A549 (cell line): ENCODE data around the gene ARHGAP26. TPM values are rescaled to one million over a fixed set of nuclear protein-coding genes. Genes with fewer than 3 reads are reported as not detected.

Experiments
- ATAC-seq, 2 experiments: fragments of 200-7000 bp in 1 of 2; fragments of >200 bp in 1 of 2; cut with Nextera tagmentation in 1 of 2; cut with Tn5 transposase in 1 of 2; 3 replicates each; pipeline versions ENCODE4 v1.8.0 to v1.9.1; 2018 to 2020; ENCODE audit warnings: mild to moderate bottlenecking in 1 of 2, moderate library complexity in 1 of 2
- CTCF ChIA-PET: fragments of 300-600 bp; sonication (Branson Sonifier 250); formaldehyde crosslinking; extraction: SDS; loops from one replicate; lab custom pipeline; 2021; ENCODE audit warnings: antibody characterized with exemption, inconsistent platforms; lab: Yijun Ruan, JAX
- POLR2A ChIA-PET: fragments of 350-600 bp; formaldehyde crosslinking; extraction: SDS; loops from one replicate; lab custom pipeline; 2021; ENCODE audit warnings: antibody characterized with exemption, inconsistent platforms; lab: Yijun Ruan, JAX
- DNase-seq, 2 experiments: peaks; one replicate each; pipeline versions ENCODE4 v3.0.0 to v3.0.0-alpha.2; 2011 to 2016; ENCODE audit warnings: low read depth in 1 of 2, low spot score in 1 of 2
- FAIRE-seq: peaks from 2 replicates; lab custom pipeline; 2011; peaks lifted over from hg19 to GRCh38; lab: Jason Lieb, UNC
- H3K27ac ChIP-seq, 2 experiments: fragments of >200 bp; sonication (Bioruptor Twin); formaldehyde crosslinking; 3 replicates each; pipeline ENCODE4 v1.5.1; 2016 to 2017
- H3K4me1 ChIP-seq: fragments of >200 bp; sonication (Bioruptor Twin); formaldehyde crosslinking; 3 replicates; pipeline ENCODE4 v1.6.1; 2016
- H3K4me2 ChIP-seq: fragments of >200 bp; sonication (Bioruptor Twin); formaldehyde crosslinking; 3 replicates; pipeline ENCODE4 v1.6.1; 2016
- H3K4me3 ChIP-seq: fragments of >200 bp; sonication (Bioruptor Twin); formaldehyde crosslinking; 3 replicates; pipeline ENCODE4 v1.5.1; 2016
- H3K9me3 ChIP-seq: fragments of >200 bp; sonication (Bioruptor Twin); formaldehyde crosslinking; 3 replicates; pipeline ENCODE4 v1.6.1; 2016
- EHF ChIP-seq: fragments of 250-450 bp; sonication (Bioruptor Pico); IDR thresholded peaks from 2 replicates; pipeline ENCODE4 v1.5.0; 2020; ENCODE audit warnings: mild to moderate bottlenecking
- FOSL2 ChIP-seq, 2 experiments: fragments of 450-650 bp in 1 of 2; fragments of >200 bp in 1 of 2; sonication (Bioruptor Twin) in 1 of 2; formaldehyde crosslinking; IDR thresholded peaks; 2 replicates each; pipeline versions ENCODE4 v1.5.0 to v1.6.1; 2016 to 2020; ENCODE audit warnings: mild to moderate bottlenecking in 1 of 2, moderate library complexity in 1 of 2
- HOXA7 ChIP-seq: fragments of 250-450 bp; sonication (Bioruptor Pico); IDR thresholded peaks from 2 replicates; pipeline ENCODE4 v1.5.0; 2020; ENCODE audit warnings: mild to moderate bottlenecking, moderate library complexity
- KDM1A ChIP-seq: fragments of 200-600 bp; sonication (generic); IDR thresholded peaks from 2 replicates; pipeline ENCODE4 v1.6.1; 2016; ENCODE audit warnings: low read depth, mild to moderate bottlenecking
- KDM5A ChIP-seq: fragments of 200-600 bp; sonication (generic); IDR thresholded peaks from 2 replicates; pipeline ENCODE4 v1.6.1; 2016; ENCODE audit warnings: antibody characterized with exemption, mild to moderate bottlenecking
- MAZ ChIP-seq: fragments of 150-350 bp; IDR thresholded peaks from 2 replicates; pipeline ENCODE4 v1.6.1; 2014; ENCODE audit warnings: antibody characterized with exemption, low read depth, low read length, borderline replicate concordance
- MYC ChIP-seq: IDR thresholded peaks from 2 replicates; pipeline ENCODE4 v1.6.1; 2012; ENCODE audit warnings: mild to moderate bottlenecking, inconsistent platforms, low read length, improper control_type of control experiment, borderline replicate concordance
- NFE2L2 ChIP-seq: fragments of 150-350 bp; conservative IDR thresholded peaks from 2 replicates; pipeline ENCODE4 v1.6.1; 2014; ENCODE audit warnings: low read length
- NPAS2 ChIP-seq: fragments of 250-450 bp; sonication (Bioruptor Pico); IDR thresholded peaks from 2 replicates; pipeline ENCODE4 v1.8.0; 2022; ENCODE audit warnings: mild to moderate bottlenecking, moderate library complexity, borderline replicate concordance
- SMC3 ChIP-seq: fragments of >200 bp; sonication (Bioruptor Twin); formaldehyde crosslinking; IDR thresholded peaks from 3 replicates; pipeline ENCODE4 v1.6.1; 2018; ENCODE audit warnings: inconsistent platforms
- SREBF2 ChIP-seq: fragments of 450-650 bp; IDR thresholded peaks from 2 replicates; pipeline ENCODE4 v1.6.1; 2014; ENCODE audit warnings: mild to moderate bottlenecking, moderate library complexity
- ZC3H11A ChIP-seq: fragments of 450-650 bp; IDR thresholded peaks from 2 replicates; pipeline ENCODE4 v1.6.1; 2014; ENCODE audit warnings: antibody characterized with exemption, mild to moderate bottlenecking
- ZSCAN20 ChIP-seq: fragments of 250-450 bp; sonication (Bioruptor Pico); IDR thresholded peaks from 2 replicates; pipeline ENCODE4 v1.8.0; 2022; ENCODE audit warnings: mild to moderate bottlenecking, moderate library complexity
- WGBS: methylation state at CpG from one replicate; pipeline ENCODE4 v1.1.6; 2017; ENCODE audit errors: missing lambda C conversion rate; 5-methylcytosine and 5-hydroxymethylcytosine counted together
- polyA plus RNA-seq, 4 experiments: library from polyadenylated mRNA; depleted of rRNA in 3 of 4; stranded (reverse); fragments of >200 nt; fragmentation: RNase III in 1 of 4; extraction: RNeasy Plus Mini Kit Qiagen cat#74134 plus additional on column Dnase treatment in 1 of 4; gene quantifications; 2 replicates in 3 of 4; 3 replicates in 1 of 4; pipeline ENCODE4 v1.2.3, GENCODE V29; 2011 to 2017
- TF ChIP-seq, protein P1 (sequence below): IDR thresholded peaks from 2 replicates; pipeline ENCODE4 v1.6.1; 2012; ENCODE audit warnings: low read depth, borderline replicate concordance
- TF ChIP-seq, protein P2 (sequence below): fragments of 250-450 bp; sonication (Bioruptor Pico); IDR thresholded peaks from 2 replicates; pipeline ENCODE4 v1.5.0; 2021; ENCODE audit warnings: mild to moderate bottlenecking, moderate library complexity, borderline replicate concordance
- TF ChIP-seq, protein P3 (sequence below): fragments of 200-600 bp; sonication (generic); IDR thresholded peaks from 2 replicates; pipeline ENCODE4 v1.6.1; 2016; ENCODE audit warnings: antibody characterized with exemption, mild to moderate bottlenecking, moderate library complexity
- TF ChIP-seq, protein P4 (sequence below): IDR thresholded peaks from 2 replicates; pipeline ENCODE4 v1.6.1; 2012
- TF ChIP-seq, protein P5 (sequence below): fragments of >200 bp; sonication (Bioruptor Twin); formaldehyde crosslinking; IDR thresholded peaks from 3 replicates; pipeline ENCODE4 v1.6.1; 2016

The ARHGAP26 gene
- polyA plus RNA-seq, 2 of the 4 experiments (the other 2 are of a cell fraction): 6.6 to 19.1 TPM

DNA sequence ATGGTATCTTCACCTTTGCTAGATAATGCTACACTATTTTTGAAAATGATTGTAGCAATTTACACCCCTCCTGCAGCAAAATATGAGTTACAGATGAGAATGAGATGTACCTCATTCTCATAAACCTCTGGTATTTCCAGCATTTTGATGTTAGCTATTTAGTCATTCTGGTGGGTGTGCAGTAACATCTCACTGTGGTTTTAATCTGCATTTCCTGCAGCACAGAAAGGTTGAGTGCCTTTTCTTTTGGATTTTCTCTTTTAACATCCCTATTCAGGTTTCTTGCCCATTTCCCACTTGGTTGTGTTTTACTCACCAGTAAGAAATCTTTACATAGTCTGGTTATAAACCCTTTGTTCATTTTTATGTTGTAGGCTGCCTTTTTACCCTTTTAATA is 427.1 kb downstream of the ARHGAP26 start:
- Histone ChIP-seq H3K9me3 (no peaks in the 10 kb centered on the region), H3K4me2 (no peak overlapping the region), H3K4me1 (peaks cover 24% of the 10 kb centered on the region; the same call in 2 of the 3 replicates), H3K27ac (no peak overlapping the region), H3K4me3 (no peak overlapping the region)
- POLR2A ChIA-PET: no interaction called here
- CTCF ChIA-PET: no interaction called here
- no peak for ATAC-seq
- TF ChIP-seq SMC3: 0 out of 3 replicates have a peak, but pooled peaks have one; percentile 2
- TF ChIP-seq KDM5A: no peak
- no peak for FAIRE-seq
- no peak for DNase-seq

DNA sequence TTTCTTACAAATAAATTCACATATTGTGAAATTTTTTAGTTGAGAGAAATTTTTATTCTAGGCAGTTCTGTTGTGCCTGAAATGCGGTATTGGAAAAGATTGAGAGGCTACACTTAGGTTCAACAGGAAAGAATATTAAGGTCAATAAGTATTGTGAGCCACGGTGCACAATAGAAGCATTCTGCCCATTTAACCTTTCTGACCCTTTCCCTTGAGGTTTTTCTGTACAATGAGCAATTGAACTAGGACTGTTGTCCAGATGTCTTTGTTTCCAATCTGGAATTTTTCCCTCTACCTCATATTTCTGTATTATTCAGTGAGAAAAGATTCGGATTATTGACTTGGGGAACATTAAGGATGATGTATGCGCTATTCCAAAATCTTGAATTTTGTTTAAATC is 428.2 kb downstream of the ARHGAP26 start:
- Histone ChIP-seq H3K9me3 (peaks cover 4% of the 10 kb centered on the region; the same call in 1 of the 3 replicates), H3K4me3 (no peak overlapping the region), H3K4me2 (no peak overlapping the region), H3K4me1 (peaks cover 24% of the 10 kb centered on the region; the same call in 2 of the 3 replicates), H3K27ac (no peak overlapping the region)
- WGBS: 90% methylated on average over 4 of the region's 4 CpGs
- POLR2A ChIA-PET: no interaction called here
- DNase-seq (no peak), ATAC-seq (no peak), FAIRE-seq (no peak)
- no peak for TF ChIP-seq MAZ
- TF ChIP-seq HOXA7 (CRISPR knock-in tag): no peak
- TF ChIP-seq, protein P1, sequence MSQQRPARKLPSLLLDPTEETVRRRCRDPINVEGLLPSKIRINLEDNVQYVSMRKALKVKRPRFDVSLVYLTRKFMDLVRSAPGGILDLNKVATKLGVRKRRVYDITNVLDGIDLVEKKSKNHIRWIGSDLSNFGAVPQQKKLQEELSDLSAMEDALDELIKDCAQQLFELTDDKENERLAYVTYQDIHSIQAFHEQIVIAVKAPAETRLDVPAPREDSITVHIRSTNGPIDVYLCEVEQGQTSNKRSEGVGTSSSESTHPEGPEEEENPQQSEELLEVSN: no peak
- TF ChIP-seq, protein P2, sequence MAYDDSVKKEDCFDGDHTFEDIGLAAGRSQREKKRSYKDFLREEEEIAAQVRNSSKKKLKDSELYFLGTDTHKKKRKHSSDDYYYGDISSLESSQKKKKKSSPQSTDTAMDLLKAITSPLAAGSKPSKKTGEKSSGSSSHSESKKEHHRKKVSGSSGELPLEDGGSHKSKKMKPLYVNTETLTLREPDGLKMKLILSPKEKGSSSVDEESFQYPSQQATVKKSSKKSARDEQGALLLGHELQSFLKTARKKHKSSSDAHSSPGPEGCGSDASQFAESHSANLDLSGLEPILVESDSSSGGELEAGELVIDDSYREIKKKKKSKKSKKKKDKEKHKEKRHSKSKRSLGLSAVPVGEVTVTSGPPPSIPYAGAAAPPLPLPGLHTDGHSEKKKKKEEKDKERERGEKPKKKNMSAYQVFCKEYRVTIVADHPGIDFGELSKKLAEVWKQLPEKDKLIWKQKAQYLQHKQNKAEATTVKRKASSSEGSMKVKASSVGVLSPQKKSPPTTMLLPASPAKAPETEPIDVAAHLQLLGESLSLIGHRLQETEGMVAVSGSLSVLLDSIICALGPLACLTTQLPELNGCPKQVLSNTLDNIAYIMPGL (CRISPR knock-in tag): no peak
- no peak for TF ChIP-seq EHF
- TF ChIP-seq NFE2L2: no peak
- TF ChIP-seq, protein P3, sequence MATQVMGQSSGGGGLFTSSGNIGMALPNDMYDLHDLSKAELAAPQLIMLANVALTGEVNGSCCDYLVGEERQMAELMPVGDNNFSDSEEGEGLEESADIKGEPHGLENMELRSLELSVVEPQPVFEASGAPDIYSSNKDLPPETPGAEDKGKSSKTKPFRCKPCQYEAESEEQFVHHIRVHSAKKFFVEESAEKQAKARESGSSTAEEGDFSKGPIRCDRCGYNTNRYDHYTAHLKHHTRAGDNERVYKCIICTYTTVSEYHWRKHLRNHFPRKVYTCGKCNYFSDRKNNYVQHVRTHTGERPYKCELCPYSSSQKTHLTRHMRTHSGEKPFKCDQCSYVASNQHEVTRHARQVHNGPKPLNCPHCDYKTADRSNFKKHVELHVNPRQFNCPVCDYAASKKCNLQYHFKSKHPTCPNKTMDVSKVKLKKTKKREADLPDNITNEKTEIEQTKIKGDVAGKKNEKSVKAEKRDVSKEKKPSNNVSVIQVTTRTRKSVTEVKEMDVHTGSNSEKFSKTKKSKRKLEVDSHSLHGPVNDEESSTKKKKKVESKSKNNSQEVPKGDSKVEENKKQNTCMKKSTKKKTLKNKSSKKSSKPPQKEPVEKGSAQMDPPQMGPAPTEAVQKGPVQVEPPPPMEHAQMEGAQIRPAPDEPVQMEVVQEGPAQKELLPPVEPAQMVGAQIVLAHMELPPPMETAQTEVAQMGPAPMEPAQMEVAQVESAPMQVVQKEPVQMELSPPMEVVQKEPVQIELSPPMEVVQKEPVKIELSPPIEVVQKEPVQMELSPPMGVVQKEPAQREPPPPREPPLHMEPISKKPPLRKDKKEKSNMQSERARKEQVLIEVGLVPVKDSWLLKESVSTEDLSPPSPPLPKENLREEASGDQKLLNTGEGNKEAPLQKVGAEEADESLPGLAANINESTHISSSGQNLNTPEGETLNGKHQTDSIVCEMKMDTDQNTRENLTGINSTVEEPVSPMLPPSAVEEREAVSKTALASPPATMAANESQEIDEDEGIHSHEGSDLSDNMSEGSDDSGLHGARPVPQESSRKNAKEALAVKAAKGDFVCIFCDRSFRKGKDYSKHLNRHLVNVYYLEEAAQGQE: no peak
- TF ChIP-seq ZSCAN20 (CRISPR knock-in tag): no peak
- TF ChIP-seq KDM1A: no peak
- no peak for TF ChIP-seq MYC
- TF ChIP-seq NPAS2 (CRISPR knock-in tag): no peak
- TF ChIP-seq, protein P4, sequence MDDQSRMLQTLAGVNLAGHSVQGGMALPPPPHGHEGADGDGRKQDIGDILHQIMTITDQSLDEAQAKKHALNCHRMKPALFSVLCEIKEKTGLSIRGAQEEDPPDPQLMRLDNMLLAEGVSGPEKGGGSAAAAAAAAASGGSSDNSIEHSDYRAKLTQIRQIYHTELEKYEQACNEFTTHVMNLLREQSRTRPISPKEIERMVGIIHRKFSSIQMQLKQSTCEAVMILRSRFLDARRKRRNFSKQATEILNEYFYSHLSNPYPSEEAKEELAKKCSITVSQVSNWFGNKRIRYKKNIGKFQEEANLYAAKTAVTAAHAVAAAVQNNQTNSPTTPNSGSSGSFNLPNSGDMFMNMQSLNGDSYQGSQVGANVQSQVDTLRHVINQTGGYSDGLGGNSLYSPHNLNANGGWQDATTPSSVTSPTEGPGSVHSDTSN: no peak
- TF ChIP-seq, protein P5, sequence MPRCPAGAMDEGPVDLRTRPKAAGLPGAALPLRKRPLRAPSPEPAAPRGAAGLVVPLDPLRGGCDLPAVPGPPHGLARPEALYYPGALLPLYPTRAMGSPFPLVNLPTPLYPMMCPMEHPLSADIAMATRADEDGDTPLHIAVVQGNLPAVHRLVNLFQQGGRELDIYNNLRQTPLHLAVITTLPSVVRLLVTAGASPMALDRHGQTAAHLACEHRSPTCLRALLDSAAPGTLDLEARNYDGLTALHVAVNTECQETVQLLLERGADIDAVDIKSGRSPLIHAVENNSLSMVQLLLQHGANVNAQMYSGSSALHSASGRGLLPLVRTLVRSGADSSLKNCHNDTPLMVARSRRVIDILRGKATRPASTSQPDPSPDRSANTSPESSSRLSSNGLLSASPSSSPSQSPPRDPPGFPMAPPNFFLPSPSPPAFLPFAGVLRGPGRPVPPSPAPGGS: no peak
- TF ChIP-seq ZC3H11A: no peak
- no peak for TF ChIP-seq SREBF2
- TF ChIP-seq SMC3: no peak
- no peak for TF ChIP-seq FOSL2 (IDR thresholded peaks at IDR 0.05)
- TF ChIP-seq FOSL2 (CRISPR knock-in tag; IDR thresholded peaks at IDR 0.05): no peak
- CTCF ChIA-PET: no interaction called here
